D721Med (cell line): ENCODE measurements around the gene DAP3.
"Not testable (repeated sequence)": the region's sequence is repeated elsewhere in the genome, so short reads cannot be mapped to it uniquely, and the experiment has no call there.

Experiments
- DNase-seq: peaks from one replicate; pipeline ENCODE4 v3.0.0; 2011; ENCODE audit warnings: low spot score; ENCODE audit not compliant: insufficient read length
- FAIRE-seq: peaks from 2 replicates; lab custom pipeline; 2011; peaks lifted over from hg19 to GRCh38; lab: Jason Lieb, UNC
- TF ChIP-seq, protein P1 (sequence below): IDR thresholded peaks from 2 replicates; pipeline ENCODE4 v1.5.1; 2012; ENCODE audit warnings: mild to moderate bottlenecking, control low read depth; ENCODE audit not compliant: insufficient read depth; ENCODE audit errors: missing control alignments

DAP3 gene

DNA sequence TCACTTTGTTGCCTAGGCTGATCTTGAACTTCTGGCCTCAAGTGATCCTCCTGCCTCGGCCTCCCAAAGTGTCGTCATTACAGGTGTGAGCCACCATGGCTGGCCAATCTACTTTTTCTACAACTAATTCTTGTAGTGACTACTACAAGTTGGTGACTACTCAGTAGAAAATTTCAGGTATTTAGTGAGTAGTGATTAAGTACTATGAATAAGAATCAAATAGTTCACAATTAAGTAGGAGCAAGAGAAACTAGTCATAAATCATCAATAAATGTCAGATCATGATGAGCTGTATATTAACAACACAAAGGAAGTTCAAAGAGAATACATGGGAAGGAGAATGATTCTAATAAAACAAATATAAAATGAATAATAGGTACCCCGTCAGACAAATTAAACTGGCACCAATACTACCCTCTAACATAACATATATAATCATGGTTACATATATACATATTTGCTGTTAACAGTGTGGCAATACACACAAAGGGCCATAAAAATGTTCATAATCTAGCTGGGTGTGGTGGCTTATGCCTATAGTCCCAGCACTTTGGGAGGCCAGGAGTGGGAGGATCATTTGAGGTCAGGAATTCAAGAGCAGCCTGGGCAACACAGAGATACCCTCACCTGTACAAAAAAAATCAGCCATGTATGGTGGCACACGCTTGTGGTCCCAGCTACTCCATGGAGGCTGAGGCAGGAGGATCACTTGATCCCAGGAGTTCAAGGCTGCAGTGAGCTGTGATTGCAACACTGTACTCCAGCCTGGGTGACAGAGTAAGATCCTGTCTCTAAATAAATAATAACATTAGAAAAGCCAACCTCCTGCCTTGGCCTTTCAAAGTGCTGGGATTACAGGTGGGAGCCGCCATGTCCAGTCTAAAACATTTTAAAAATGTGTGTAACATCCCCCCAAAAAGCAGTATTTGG, 19.4 kb upstream of the DAP3 start:
- TF ChIP-seq, protein P1, sequence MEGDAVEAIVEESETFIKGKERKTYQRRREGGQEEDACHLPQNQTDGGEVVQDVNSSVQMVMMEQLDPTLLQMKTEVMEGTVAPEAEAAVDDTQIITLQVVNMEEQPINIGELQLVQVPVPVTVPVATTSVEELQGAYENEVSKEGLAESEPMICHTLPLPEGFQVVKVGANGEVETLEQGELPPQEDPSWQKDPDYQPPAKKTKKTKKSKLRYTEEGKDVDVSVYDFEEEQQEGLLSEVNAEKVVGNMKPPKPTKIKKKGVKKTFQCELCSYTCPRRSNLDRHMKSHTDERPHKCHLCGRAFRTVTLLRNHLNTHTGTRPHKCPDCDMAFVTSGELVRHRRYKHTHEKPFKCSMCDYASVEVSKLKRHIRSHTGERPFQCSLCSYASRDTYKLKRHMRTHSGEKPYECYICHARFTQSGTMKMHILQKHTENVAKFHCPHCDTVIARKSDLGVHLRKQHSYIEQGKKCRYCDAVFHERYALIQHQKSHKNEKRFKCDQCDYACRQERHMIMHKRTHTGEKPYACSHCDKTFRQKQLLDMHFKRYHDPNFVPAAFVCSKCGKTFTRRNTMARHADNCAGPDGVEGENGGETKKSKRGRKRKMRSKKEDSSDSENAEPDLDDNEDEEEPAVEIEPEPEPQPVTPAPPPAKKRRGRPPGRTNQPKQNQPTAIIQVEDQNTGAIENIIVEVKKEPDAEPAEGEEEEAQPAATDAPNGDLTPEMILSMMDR = no peak
- FAIRE-seq = no peak
- DNase-seq = no peak

- FAIRE-seq (no peak), DNase-seq (no peak)
- TF ChIP-seq, protein P1 = no peak
Observed at GRCh38 chr1:155671750-155672149, 17.1 kb upstream of the DAP3 start.

DNA sequence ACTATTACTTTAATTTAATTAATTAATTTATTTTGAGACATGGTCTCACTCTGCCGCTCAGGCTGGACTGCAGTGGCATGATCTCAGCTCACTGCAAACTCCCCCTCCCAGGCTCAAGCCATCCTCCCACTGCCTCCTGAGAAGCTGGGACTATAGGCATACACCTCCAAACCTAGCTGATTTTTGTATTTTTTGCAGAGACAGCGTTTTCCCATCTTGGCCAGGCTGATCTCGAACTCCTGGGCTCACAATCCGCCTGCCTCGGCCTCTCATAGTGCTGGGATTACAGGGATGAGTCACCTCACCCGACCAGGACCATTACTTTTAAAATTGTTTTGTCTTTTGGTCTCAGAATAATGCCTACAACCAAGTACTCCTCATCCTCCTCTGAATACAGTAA, 15.9 kb upstream of the DAP3 start:
- FAIRE-seq = no peak
- TF ChIP-seq, protein P1 = no peak
- no peak for DNase-seq

DNA sequence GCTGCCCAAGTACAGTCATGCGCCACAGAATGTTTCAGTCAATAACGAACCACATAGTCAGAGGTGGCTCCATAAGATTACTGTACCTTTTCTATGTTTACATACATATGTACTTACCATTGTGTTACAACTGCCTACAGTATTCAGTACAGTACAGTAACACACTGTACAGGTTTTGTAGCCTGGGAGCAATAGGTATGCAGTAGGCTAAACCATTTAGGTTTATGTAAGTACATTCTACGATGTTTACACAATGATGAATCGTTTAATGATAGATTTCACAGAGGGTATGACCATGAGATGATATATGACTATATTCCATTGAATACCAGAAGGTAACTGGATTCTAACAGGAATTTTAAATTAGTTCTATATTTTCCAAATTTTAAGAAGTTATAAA, 10.9 kb upstream of the DAP3 start:
- TF ChIP-seq, protein P1 = no peak
- DNase-seq = no peak
- peak; percentile 81 for FAIRE-seq

DNA sequence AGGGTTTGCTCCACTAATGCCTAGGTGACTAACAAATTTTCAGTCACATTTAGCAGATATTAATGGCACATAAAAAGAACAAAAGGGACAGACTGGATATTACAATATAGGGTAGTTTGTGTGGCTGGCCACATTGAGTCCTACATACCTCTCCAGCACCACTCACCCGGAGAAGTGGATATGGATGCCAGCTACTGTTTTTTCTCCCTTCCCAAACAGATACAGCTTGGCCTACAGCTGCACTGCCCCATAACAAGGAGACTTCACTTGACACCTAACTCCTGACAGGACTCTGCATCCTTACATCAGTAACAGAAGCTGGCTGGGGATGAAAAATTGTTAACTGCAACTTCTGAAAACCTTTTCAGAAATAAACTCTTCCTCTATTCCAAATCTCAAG, 9.9 kb upstream of the DAP3 start:
- DNase-seq, FAIRE-seq: not testable (repeated sequence)

DNA sequence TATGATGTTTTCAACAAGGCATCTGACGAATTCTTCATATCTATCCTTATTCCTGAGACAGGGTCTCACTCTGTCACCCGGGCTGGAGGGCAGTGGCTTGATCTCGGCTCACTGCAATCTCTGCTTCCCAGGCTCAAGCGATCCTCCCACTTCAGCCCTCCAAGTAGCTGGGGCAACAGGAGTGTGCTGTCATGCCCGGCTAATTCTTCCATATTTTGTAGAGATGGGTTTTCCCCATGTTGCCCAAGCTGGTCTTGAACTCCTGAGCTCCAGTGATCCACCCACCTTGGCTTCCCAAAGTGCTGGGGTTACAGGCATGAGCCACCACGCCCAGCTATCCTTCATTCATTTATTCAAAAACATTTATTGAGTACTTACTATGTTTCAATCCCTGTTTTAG, 8.4 kb upstream of the DAP3 start:
- TF ChIP-seq, protein P1 = no peak
- FAIRE-seq (no peak), DNase-seq (no peak)

GRCh38 chr1:155681776-155682175, 7.1 kb upstream of the DAP3 start:
- TF ChIP-seq, protein P1 = no peak
- DNase-seq (no peak), FAIRE-seq (no peak)

- not testable (repeated sequence) for DNase-seq, FAIRE-seq
Observed at GRCh38 chr1:155687705-155688323, 1.1 kb upstream of the DAP3 start.
